ENCODE measurements around the gene RHOU.
"Not testable (repeated sequence)": the region's sequence is repeated elsewhere in the genome, so short reads cannot be mapped to it uniquely, and the experiment has no call there.

Gene RHOU

DNA sequence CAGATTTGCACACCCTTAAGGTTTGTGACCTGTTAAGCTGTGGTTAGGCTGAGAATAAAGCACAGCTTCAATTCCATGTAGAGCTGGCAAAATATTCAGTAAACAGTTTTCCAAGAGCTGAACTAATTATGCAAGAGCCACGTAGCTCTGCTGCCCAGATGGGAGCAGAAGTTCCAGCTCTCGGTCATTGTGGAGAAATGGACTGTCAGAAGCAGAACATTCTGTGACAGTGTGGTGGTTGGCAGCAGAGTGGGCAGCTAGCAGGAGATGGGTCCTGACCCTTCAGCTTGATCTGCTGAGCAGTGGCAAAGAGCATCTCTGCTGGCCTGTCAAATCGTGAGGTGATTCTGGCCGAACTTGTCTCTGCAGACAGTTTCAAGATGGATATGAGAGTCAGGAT is 23.2 kb downstream of the RHOU start:
- no peaks in the 10 kb centered on the region; the same call in 1 of the 2 replicates for H3K9me3 ChIP-seq (ENCODE audit: control insufficient read depth, insufficient read depth, low read length)
- H3K36me3 ChIP-seq (ENCODE audit: insufficient read depth, low read length): no peaks in the 10 kb centered on the region

GRCh38 chr1:228760979-228761378 is 25.7 kb downstream of the RHOU start:
- H3K9me3 ChIP-seq (ENCODE audit: control insufficient read depth, insufficient read depth, low read length): no peaks in the 10 kb centered on the region; the same call in 1 of the 2 replicates
- H3K9ac ChIP-seq (ENCODE audit: low read depth, low read length): no peak overlapping the region
- no peaks in the 10 kb centered on the region for H3K36me3 ChIP-seq (ENCODE audit: insufficient read depth, low read length)
- no peaks in the 10 kb centered on the region for H3K4me1 ChIP-seq (ENCODE audit: insufficient read depth, low read length)

More for the DNA sequence above, 23.2 kb downstream of the RHOU start:
- Histone ChIP-seq H3K9ac (ENCODE audit: low read depth, low read length) (no peak overlapping the region), H3K4me1 (ENCODE audit: insufficient read depth, low read length) (no peaks in the 10 kb centered on the region)

DNA sequence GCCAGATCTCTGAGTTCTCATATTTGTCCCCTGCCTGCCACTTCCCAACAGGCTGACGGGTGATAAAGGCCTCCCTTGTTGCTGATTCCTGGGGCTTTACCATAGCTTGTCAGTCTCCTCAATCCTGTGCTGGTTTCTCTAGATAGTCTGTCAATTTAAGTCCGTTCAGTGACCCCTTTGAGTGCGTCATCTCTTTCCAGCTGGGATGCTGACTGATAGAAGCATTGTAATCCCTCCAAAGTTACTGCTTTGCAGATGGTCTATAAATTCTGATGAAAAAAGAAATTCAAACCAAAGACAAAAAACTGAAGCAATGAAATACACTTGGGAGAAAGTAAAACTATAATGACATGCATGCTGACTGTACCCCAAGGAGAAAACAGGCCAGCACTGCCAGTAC is 28.3 kb downstream of the RHOU start:
- Histone ChIP-seq H3K4me1 (ENCODE audit: insufficient read depth, low read length) (no peaks in the 10 kb centered on the region), H3K36me3 (ENCODE audit: insufficient read depth, low read length) (no peaks in the 10 kb centered on the region), H3K9me3 (ENCODE audit: control insufficient read depth, insufficient read depth, low read length) (no peaks in the 10 kb centered on the region), H3K9ac (ENCODE audit: low read depth, low read length) (no peak overlapping the region)

DNA sequence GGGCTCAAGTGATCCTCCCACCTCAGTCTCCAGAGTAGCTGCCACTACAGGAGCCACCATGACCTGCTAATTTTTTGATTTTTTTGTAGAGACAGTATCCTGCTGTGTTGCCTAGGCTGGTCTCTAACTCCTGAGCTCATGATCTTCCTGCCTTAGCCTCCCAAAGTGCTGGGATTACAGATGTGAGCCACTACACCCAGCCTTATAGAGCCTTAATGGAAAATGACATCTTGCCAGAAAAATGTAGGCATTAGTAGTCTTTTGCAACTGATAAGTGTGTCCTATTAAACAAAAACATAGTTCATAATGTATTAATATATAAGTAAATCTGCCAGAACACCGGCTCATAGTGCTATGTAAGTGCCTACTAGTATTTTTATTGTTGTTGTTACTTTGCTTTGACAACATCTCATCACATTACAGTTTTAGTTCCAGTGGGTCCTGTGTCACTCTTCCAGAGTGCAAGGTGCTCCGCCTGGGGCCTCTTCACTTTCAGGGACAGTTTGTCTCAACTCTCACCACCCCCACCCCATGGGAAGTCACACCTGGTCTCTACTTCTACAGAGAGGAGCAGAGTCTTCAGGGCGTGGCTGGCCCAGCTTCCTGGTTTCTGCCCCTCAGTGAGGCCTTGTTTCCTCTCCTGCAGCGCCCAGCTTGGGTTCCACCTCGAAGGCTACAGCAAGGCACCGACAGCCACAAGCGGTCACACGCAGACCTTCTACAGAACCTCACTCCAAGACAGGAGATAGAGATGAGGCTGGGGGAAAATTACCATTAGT is 30.1 kb downstream of the RHOU start:
- no peaks in the 10 kb centered on the region for H3K4me1 ChIP-seq (ENCODE audit: insufficient read depth, low read length)
- H3K9me3 ChIP-seq (ENCODE audit: control insufficient read depth, insufficient read depth, low read length): no peaks in the 10 kb centered on the region
- no peaks in the 10 kb centered on the region for H3K36me3 ChIP-seq (ENCODE audit: insufficient read depth, low read length)

DNA sequence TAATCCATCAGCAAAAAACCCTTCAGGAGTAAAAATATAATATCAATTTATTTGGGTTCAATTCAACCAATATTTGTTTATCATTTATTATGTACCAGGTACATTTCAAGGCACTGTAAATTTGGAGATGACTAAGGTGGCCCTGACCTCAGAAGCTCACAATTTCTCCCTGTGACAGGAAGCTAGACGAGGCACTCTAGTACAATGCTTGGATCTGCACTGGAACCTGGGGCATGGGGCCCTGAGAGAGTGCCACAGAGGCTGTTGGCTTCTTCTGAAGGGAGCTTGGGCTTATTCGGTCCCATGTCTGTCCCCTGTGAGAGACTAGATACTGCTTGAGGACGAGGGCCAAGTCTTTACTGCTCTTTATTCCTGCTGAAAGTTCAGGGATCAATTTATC is 31.5 kb downstream of the RHOU start:
- no peaks in the 10 kb centered on the region for H3K9me3 ChIP-seq (ENCODE audit: control insufficient read depth, insufficient read depth, low read length)
- no peak overlapping the region for H3K9ac ChIP-seq (ENCODE audit: low read depth, low read length)
- H3K36me3 ChIP-seq (ENCODE audit: insufficient read depth, low read length): no peaks in the 10 kb centered on the region

More for the DNA sequence above, 30.1 kb downstream of the RHOU start:
- no peak overlapping the region for H3K9ac ChIP-seq (ENCODE audit: low read depth, low read length)

GRCh38 chr1:228767636-228768354 is 32.5 kb downstream of the RHOU start:
- Histone ChIP-seq H3K36me3 (ENCODE audit: insufficient read depth, low read length) (no peaks in the 10 kb centered on the region), H3K4me1 (ENCODE audit: insufficient read depth, low read length) (no peaks in the 10 kb centered on the region), H3K9me3 (ENCODE audit: control insufficient read depth, insufficient read depth, low read length) (no peaks in the 10 kb centered on the region)

More for the DNA sequence above, 31.5 kb downstream of the RHOU start:
- H3K4me1 ChIP-seq (ENCODE audit: insufficient read depth, low read length): no peaks in the 10 kb centered on the region

DNA sequence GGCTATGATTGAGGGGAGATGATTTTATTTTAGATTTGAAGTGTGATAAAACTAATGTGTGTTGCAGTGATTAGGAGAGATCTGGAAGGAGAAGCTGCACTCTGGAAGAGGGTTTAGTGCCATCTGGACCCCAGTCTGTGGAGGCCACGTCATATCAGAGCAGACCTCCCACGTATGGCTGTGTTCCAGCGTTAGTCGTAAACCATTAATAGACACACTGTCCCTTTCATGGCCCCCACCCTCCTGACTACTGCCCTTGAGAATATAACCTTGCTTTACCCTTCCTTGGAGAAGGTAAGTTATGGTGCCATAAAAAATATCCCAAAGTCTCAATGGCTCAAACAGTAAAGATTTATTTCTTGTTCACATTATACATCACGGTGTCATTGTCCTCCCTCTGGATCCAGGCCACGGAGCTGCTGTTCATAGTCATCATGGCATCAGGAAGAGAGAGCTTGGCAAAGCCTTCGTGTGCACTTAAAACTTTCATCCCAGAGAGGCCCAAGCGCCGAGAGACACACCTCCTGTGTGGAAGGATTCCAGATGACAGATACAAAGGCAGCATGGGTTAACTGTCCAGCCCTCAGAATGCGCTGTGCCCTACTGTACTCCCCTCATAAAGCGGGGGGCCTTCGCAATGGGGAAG is 33.2 kb downstream of the RHOU start:
- H3K36me3 ChIP-seq (ENCODE audit: insufficient read depth, low read length): no peaks in the 10 kb centered on the region
- no peaks in the 10 kb centered on the region for H3K4me1 ChIP-seq (ENCODE audit: insufficient read depth, low read length)
- no peaks in the 10 kb centered on the region for H3K9me3 ChIP-seq (ENCODE audit: control insufficient read depth, insufficient read depth, low read length)
- no peak overlapping the region for H3K9ac ChIP-seq (ENCODE audit: low read depth, low read length)

More at GRCh38 chr1:228767636-228768354, 32.5 kb downstream of the RHOU start:
- H3K9ac ChIP-seq (ENCODE audit: low read depth, low read length): no peak overlapping the region

DNA sequence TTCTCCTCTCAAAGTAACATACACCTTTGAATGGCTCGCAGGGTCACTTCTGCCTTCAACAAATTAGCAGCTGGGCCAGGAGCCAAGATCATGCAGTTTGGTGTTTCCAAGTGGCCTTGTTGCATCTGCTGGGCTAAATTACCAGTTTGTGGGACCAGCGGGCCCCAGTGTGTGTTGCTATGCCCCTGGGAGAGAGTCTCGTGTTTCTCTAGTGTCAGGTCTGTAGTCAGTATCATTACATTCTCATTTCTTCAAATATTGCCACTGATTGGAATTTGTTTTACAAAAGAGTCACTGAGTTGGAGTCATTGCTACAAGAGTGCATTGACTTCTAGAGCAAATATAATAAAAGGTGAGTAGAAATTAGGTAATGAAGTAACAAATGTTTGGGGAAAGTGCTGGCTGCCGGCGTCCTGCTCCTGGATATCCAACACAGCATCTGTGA is 35.5 kb downstream of the RHOU start:
- Histone ChIP-seq H3K9ac (ENCODE audit: low read depth, low read length) (no peak overlapping the region), H3K9me3 (ENCODE audit: control insufficient read depth, insufficient read depth, low read length) (no peaks in the 10 kb centered on the region), H3K36me3 (ENCODE audit: insufficient read depth, low read length) (no peaks in the 10 kb centered on the region)

DNA sequence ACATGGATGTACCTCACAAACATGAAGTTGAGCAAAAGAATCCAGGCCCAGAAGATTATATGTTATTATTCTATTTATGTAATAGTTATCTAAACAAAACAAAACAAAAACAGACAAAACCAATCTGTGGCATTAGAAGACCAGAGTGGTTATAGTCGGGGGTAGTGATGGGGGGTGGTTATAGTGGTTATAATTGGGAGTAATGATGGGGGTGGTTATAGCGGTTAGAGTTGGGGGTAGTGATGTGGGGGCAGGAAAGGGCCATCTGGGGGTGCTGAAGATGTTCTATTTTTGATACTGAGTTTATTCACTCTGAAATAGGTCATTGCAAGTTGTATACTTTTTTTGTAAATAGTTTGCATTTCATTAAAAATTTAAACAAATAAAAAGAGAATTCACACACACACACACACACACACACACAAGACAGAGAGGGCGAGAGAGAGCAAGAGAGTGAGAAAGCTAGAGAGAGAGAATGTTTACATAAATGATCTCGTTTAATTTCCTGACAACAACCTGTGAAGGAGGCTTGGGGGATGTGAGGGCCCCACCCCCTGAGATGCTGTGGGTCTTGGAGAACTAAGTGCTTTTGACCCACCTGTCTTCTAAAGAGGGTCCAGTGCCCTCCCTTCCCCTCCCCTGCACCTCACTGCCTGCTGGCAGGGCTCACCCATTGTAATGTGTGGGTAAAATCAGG is 37.4 kb downstream of the RHOU start:
- Histone ChIP-seq H3K4me1 (ENCODE audit: insufficient read depth, low read length) (no peaks in the 10 kb centered on the region), H3K9ac (ENCODE audit: low read depth, low read length) (no peak overlapping the region), H3K9me3 (ENCODE audit: control insufficient read depth, insufficient read depth, low read length) (no peaks in the 10 kb centered on the region), H3K36me3 (ENCODE audit: insufficient read depth, low read length) (no peaks in the 10 kb centered on the region)

More for the DNA sequence above, 35.5 kb downstream of the RHOU start:
- H3K4me1 ChIP-seq (ENCODE audit: insufficient read depth, low read length): no peaks in the 10 kb centered on the region

DNA sequence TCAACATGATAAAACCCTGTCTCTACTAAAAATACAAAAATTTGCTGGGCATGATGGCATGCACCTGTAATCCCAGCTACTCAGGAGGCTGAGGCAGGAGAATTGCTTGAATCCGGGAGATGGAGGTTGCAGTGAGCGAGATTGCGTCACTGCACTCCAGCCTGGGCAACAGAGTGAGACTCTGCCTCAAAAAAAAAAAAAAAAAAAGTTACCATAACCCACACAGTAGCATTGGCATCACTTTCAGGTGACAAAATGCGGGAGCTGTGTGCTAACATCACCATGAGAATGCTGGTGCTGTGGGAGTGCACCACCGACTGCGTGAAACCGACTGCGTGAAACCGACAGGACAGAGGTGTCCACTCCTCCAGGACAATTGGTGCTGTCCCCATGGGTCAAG is 40.7 kb downstream of the RHOU start:
- not testable (repeated sequence) for H3K4me1 ChIP-seq (ENCODE audit: insufficient read depth, low read length); H3K9me3 ChIP-seq (ENCODE audit: control insufficient read depth, insufficient read depth, low read length); H3K36me3 ChIP-seq (ENCODE audit: insufficient read depth, low read length); H3K9ac ChIP-seq (ENCODE audit: low read depth, low read length)

DNA sequence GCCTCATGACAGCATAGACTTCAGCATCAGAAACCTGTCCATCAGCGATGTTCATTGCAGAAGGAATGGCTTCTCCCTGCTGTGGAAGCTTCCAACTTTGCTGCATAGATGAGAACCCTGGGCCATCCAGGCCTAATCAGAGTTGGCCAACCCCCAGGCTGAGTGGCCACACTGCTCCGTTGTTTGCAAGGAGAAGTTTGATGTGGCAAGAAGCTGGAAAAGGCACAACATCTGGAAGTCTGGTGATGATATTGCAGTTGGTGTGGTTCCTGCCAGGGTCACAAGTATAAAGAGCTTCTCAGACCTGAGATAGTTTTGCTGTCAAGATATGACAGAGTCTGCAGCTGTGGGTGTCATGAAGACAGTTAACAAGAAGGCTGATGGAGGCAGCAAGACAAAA is 41.2 kb downstream of the RHOU start:
- H3K36me3 ChIP-seq (ENCODE audit: insufficient read depth, low read length): no peaks in the 10 kb centered on the region
- peaks cover 3% of the 10 kb centered on the region; the same call in 1 of the 2 replicates for H3K4me1 ChIP-seq (ENCODE audit: insufficient read depth, low read length)
- H3K9me3 ChIP-seq (ENCODE audit: control insufficient read depth, insufficient read depth, low read length): no peaks in the 10 kb centered on the region
- H3K9ac ChIP-seq (ENCODE audit: low read depth, low read length): no peak overlapping the region

DNA sequence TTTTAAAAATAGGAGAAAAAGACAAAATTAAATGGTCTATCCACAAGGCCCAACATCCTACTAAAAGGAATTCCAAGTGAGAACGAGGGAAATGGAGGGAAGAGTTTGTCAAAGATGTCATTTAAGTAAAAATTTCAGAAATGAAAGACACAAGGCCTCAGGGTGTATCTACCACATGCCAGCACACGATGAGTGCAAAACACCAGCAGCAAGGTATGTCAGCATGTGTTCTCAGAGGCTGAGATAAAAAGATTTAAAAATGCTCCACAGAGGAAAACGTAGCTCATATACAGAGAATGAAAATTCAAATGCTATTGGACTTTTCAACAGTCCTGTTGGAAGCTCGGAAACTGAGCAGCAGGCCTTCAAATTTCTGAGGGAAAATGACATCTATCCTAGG is 42.0 kb downstream of the RHOU start:
- peaks cover 3% of the 10 kb centered on the region; the same call in 1 of the 2 replicates for H3K4me1 ChIP-seq (ENCODE audit: insufficient read depth, low read length)
- no peak overlapping the region for H3K9ac ChIP-seq (ENCODE audit: low read depth, low read length)
- H3K9me3 ChIP-seq (ENCODE audit: control insufficient read depth, insufficient read depth, low read length): no peaks in the 10 kb centered on the region
- H3K36me3 ChIP-seq (ENCODE audit: insufficient read depth, low read length): no peaks in the 10 kb centered on the region

DNA sequence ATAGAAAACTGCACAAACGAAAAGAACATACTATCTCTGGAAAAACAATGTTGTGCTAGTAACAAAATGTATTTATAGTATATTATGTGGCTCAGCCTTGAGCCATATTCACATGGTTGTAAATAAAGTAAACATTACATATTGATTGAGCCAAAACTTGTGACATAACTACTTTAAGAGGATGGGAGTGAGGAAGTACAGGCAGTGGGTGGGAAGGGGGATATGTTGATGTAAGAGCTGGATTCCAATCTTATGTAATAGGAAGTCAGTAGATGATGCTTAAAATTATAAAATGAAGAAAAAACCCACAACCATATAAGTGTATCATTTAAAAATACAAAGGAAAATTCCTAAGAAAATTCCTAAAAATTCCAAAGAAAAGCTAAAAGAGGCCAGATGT is 42.7 kb downstream of the RHOU start:
- Histone ChIP-seq H3K36me3 (ENCODE audit: insufficient read depth, low read length) (no peaks in the 10 kb centered on the region), H3K9me3 (ENCODE audit: control insufficient read depth, insufficient read depth, low read length) (no peaks in the 10 kb centered on the region), H3K9ac (ENCODE audit: low read depth, low read length) (no peak overlapping the region), H3K4me1 (ENCODE audit: insufficient read depth, low read length) (peaks cover 3% of the 10 kb centered on the region; the same call in 1 of the 2 replicates)

- Histone ChIP-seq H3K9ac (ENCODE audit: low read depth, low read length) (no peak overlapping the region), H3K36me3 (ENCODE audit: insufficient read depth, low read length) (no peaks in the 10 kb centered on the region), H3K4me1 (ENCODE audit: insufficient read depth, low read length) (peaks cover 3% of the 10 kb centered on the region; the same call in 1 of the 2 replicates), H3K9me3 (ENCODE audit: control insufficient read depth, insufficient read depth, low read length) (no peaks in the 10 kb centered on the region)
Measured at GRCh38 chr1:228778466-228778865, 43.2 kb downstream of the RHOU start.
